Activated naive CD4-positive, alpha-beta T cell treated with anti-CD3 and anti-CD28 coated beads, Interleukin-2, amount 10 ng/mL, durations not matched to agents 7 days and 5 days (primary cell): ENCODE data around the gene ECD.

Source experiments
- CTCF ChIA-PET: fragments of 350-600 bp; sonication (Branson Sonifier 250); formaldehyde crosslinking; loops from one replicate; lab custom pipeline; 2021; ENCODE audit warnings: antibody characterized with exemption; lab: Charles Lee
- DNase-seq: peaks from one replicate; pipeline ENCODE4 v3.0.0-alpha.2; 2020
- H3K27ac Mint-ChIP-seq: one replicate; pipeline ENCODE4 v1.8.0; 2021; ENCODE audit warnings: mild to moderate bottlenecking, moderate library complexity, mixed read lengths
- H3K27me3 Mint-ChIP-seq: one replicate; pipeline ENCODE4 v1.8.0; 2021; ENCODE audit warnings: mild to moderate bottlenecking, mixed read lengths
- H3K36me3 Mint-ChIP-seq: one replicate; pipeline ENCODE4 v1.8.0; 2021; ENCODE audit warnings: mixed read lengths
- H3K4me1 Mint-ChIP-seq: one replicate; pipeline ENCODE4 v1.8.0; 2021; ENCODE audit warnings: mixed read lengths
- H3K4me3 Mint-ChIP-seq: one replicate; pipeline ENCODE4 v1.8.0; 2021; ENCODE audit warnings: mild to moderate bottlenecking, moderate library complexity, mixed read lengths
- H3K9me3 Mint-ChIP-seq: one replicate; pipeline ENCODE4 v1.8.0; 2021; ENCODE audit warnings: mixed read lengths

Gene ECD

GRCh38 chr10:73167783-73168464 lies at the start of gene ECD, which contains the start of gene FAM149B1:
Gene ECD, minus strand, starts transcription at chr10:73168008. Its CDS starts 4,071 bp downstream, at chr10:73163937.
Gene FAM149B1, plus strand, starts transcription at chr10:73168119. Its CDS starts 221 bp downstream, at chr10:73168340.
- peak; percentile 95 for DNase-seq
- H3K4me3 Mint-ChIP-seq: peak within 1 kb of the TSS; percentile 99
- CTCF ChIA-PET: interaction anchor here (1.0 to 1.7 kb wide), 3 partner anchors 7 to 71 kb away, joined by 3 to 10 read pairs (median 6); partner anchors contain the start of gene P4HA1
- peaks cover 18% of the 10 kb centered on the region for H3K36me3 Mint-ChIP-seq
- H3K4me1 Mint-ChIP-seq: peaks cover 41% of the 10 kb centered on the region
- peak within 1 kb of the TSS; percentile 99 for H3K27ac Mint-ChIP-seq
- peaks cover 3% of the 10 kb centered on the region for H3K27me3 Mint-ChIP-seq
- no peaks in the 10 kb centered on the region for H3K9me3 Mint-ChIP-seq

GRCh38 chr10:73215749-73216148 lies 47.9 kb upstream of the ECD start:
- H3K27me3 Mint-ChIP-seq: no peaks in the 10 kb centered on the region
- H3K9me3 Mint-ChIP-seq: no peaks in the 10 kb centered on the region
- no peak for DNase-seq
- H3K36me3 Mint-ChIP-seq: peaks cover 23% of the 10 kb centered on the region
- no peak overlapping the region for H3K27ac Mint-ChIP-seq
- no peak overlapping the region for H3K4me3 Mint-ChIP-seq
- H3K4me1 Mint-ChIP-seq: no peaks in the 10 kb centered on the region
- CTCF ChIA-PET: no interaction called here

GRCh38 chr10:73211106-73211811 lies 43.5 kb upstream of the ECD start:
- H3K9me3 Mint-ChIP-seq: no peaks in the 10 kb centered on the region
- H3K4me1 Mint-ChIP-seq: no peaks in the 10 kb centered on the region
- no peak overlapping the region for H3K4me3 Mint-ChIP-seq
- CTCF ChIA-PET: no interaction called here
- no peaks in the 10 kb centered on the region for H3K27me3 Mint-ChIP-seq
- no peak for DNase-seq
- H3K27ac Mint-ChIP-seq: no peak overlapping the region
- H3K36me3 Mint-ChIP-seq: peaks cover 10% of the 10 kb centered on the region

GRCh38 chr10:73210395-73211105 lies 42.7 kb upstream of the ECD start:
- Mint-ChIP-seq H3K27me3 (no peaks in the 10 kb centered on the region), H3K4me1 (no peaks in the 10 kb centered on the region), H3K4me3 (no peak overlapping the region), H3K36me3 (peaks cover 5% of the 10 kb centered on the region), H3K27ac (no peak overlapping the region), H3K9me3 (no peaks in the 10 kb centered on the region)
- DNase-seq: no peak
- CTCF ChIA-PET: no interaction called here

- H3K27ac Mint-ChIP-seq: no peak overlapping the region
- H3K27me3 Mint-ChIP-seq: no peaks in the 10 kb centered on the region
- H3K9me3 Mint-ChIP-seq: no peaks in the 10 kb centered on the region
- no peaks in the 10 kb centered on the region for H3K4me1 Mint-ChIP-seq
- H3K4me3 Mint-ChIP-seq: no peak overlapping the region
- H3K36me3 Mint-ChIP-seq: peaks cover 5% of the 10 kb centered on the region
- DNase-seq: no peak
- CTCF ChIA-PET: interaction anchor here (1.1 kb wide), 1 partner anchor 10 kb away, joined by 3 read pairs; no protein-coding TSS in a partner anchor
Measured at GRCh38 chr10:73209705-73210104, 41.9 kb upstream of the ECD start.

GRCh38 chr10:73207883-73208282 lies 40.1 kb upstream of the ECD start:
- Mint-ChIP-seq H3K27me3 (no peaks in the 10 kb centered on the region), H3K4me3 (no peak overlapping the region), H3K9me3 (no peaks in the 10 kb centered on the region), H3K4me1 (no peaks in the 10 kb centered on the region), H3K36me3 (no peaks in the 10 kb centered on the region), H3K27ac (no peak overlapping the region)
- CTCF ChIA-PET: no interaction called here
- no peak for DNase-seq

- no peaks in the 10 kb centered on the region for H3K27me3 Mint-ChIP-seq
- no peaks in the 10 kb centered on the region for H3K36me3 Mint-ChIP-seq
- no peak overlapping the region for H3K27ac Mint-ChIP-seq
- no peak for DNase-seq
- H3K9me3 Mint-ChIP-seq: no peaks in the 10 kb centered on the region
- CTCF ChIA-PET: no interaction called here
- no peak overlapping the region for H3K4me3 Mint-ChIP-seq
- H3K4me1 Mint-ChIP-seq: no peaks in the 10 kb centered on the region
Measured at GRCh38 chr10:73206385-73206784, 38.6 kb upstream of the ECD start.

- Mint-ChIP-seq H3K27me3 (no peaks in the 10 kb centered on the region), H3K4me1 (no peaks in the 10 kb centered on the region), H3K4me3 (no peak overlapping the region), H3K9me3 (no peaks in the 10 kb centered on the region), H3K36me3 (no peaks in the 10 kb centered on the region), H3K27ac (no peak overlapping the region)
- no peak for DNase-seq
- CTCF ChIA-PET: no interaction called here
Measured at GRCh38 chr10:73205890-73206289, 38.1 kb upstream of the ECD start.

GRCh38 chr10:73205081-73205480 lies 37.3 kb upstream of the ECD start:
- DNase-seq: no peak
- CTCF ChIA-PET: no interaction called here
- H3K27me3 Mint-ChIP-seq: no peaks in the 10 kb centered on the region

GRCh38 chr10:73190188-73190587 lies 22.4 kb upstream of the ECD start:
- Mint-ChIP-seq H3K27ac (no peak overlapping the region), H3K4me1 (no peaks in the 10 kb centered on the region), H3K9me3 (no peaks in the 10 kb centered on the region), H3K27me3 (no peaks in the 10 kb centered on the region), H3K4me3 (no peak overlapping the region), H3K36me3 (peaks cover 2% of the 10 kb centered on the region)
- CTCF ChIA-PET: no interaction called here
- DNase-seq: no peak

More at GRCh38 chr10:73205081-73205480, 37.3 kb upstream of the ECD start:
- Mint-ChIP-seq H3K36me3 (no peaks in the 10 kb centered on the region), H3K4me3 (no peak overlapping the region), H3K4me1 (no peaks in the 10 kb centered on the region), H3K27ac (no peak overlapping the region), H3K9me3 (no peaks in the 10 kb centered on the region)

GRCh38 chr10:73186266-73186665 lies 18.5 kb upstream of the ECD start:
- no peaks in the 10 kb centered on the region for H3K4me1 Mint-ChIP-seq
- CTCF ChIA-PET: no interaction called here
- peaks cover 13% of the 10 kb centered on the region for H3K36me3 Mint-ChIP-seq
- no peak for DNase-seq
- no peak overlapping the region for H3K4me3 Mint-ChIP-seq
- no peaks in the 10 kb centered on the region for H3K9me3 Mint-ChIP-seq
- H3K27ac Mint-ChIP-seq: no peak overlapping the region
- H3K27me3 Mint-ChIP-seq: no peaks in the 10 kb centered on the region

- Mint-ChIP-seq H3K4me3 (no peak overlapping the region), H3K27me3 (no peaks in the 10 kb centered on the region), H3K9me3 (no peaks in the 10 kb centered on the region), H3K27ac (no peak overlapping the region), H3K4me1 (no peaks in the 10 kb centered on the region), H3K36me3 (peaks cover 20% of the 10 kb centered on the region)
- DNase-seq: no peak
- CTCF ChIA-PET: no interaction called here
Measured at GRCh38 chr10:73183667-73184281, 16.0 kb upstream of the ECD start.

GRCh38 chr10:73182568-73182967 lies 14.8 kb upstream of the ECD start:
- H3K27ac Mint-ChIP-seq: no peak overlapping the region
- H3K27me3 Mint-ChIP-seq: no peaks in the 10 kb centered on the region
- H3K36me3 Mint-ChIP-seq: peaks cover 23% of the 10 kb centered on the region
- H3K4me3 Mint-ChIP-seq: no peak overlapping the region
- no peak for DNase-seq
- no peaks in the 10 kb centered on the region for H3K4me1 Mint-ChIP-seq
- CTCF ChIA-PET: no interaction called here
- no peaks in the 10 kb centered on the region for H3K9me3 Mint-ChIP-seq
